PC-9 (cell line): ENCODE results near the gene STX8. TPM values are rescaled to one million over a fixed set of nuclear protein-coding genes. Genes with fewer than 3 reads are reported as not detected.
"Not testable (repeated sequence)": the region's sequence is repeated elsewhere in the genome, so short reads cannot be mapped to it uniquely, and the experiment has no call there.

Source experiments
- BruUV-seq: library from RNA; stranded (reverse); fragments of 400-500 nt; replicated peaks from 2 replicates; lab custom pipeline; 2021; lab: Mats Ljungman, UMichigan
- CTCF ChIA-PET: fragments of 300-600 bp; sonication (Branson Sonifier 250); formaldehyde crosslinking; loops from one replicate; lab custom pipeline; 2022; ENCODE audit warnings: antibody characterized with exemption; lab: Charles Lee
- POLR2A ChIA-PET: fragments of 300-600 bp; sonication (Branson Sonifier 250); formaldehyde crosslinking; loops from one replicate; lab custom pipeline; 2022; ENCODE audit warnings: antibody characterized with exemption; ENCODE audit not compliant: unreplicated experiment; lab: Charles Lee
- DNase-seq, 2 experiments: peaks; one replicate each; pipeline versions ENCODE4 v3.0.0 to v3.0.0-alpha.2; 2015 to 2022; ENCODE audit warnings: mixed read lengths in 1 of 2
- H2AFZ ChIP-seq: fragments of 200-600 bp; sonication (generic); 2 replicates; pipeline ENCODE4 v1.8.1; 2017; ENCODE audit warnings: antibody characterized with exemption
- H3F3A ChIP-seq: fragments of 200-600 bp; sonication (generic); 2 replicates; pipeline ENCODE4 v1.8.1; 2017; ENCODE audit warnings: antibody characterized with exemption, mild to moderate bottlenecking, low read depth; ENCODE audit not compliant: insufficient read depth
- H3K27ac ChIP-seq: fragments of 200-600 bp; sonication (generic); 2 replicates; pipeline ENCODE4 v1.6.1; 2016; ENCODE audit warnings: mixed run types
- H3K27me3 ChIP-seq: fragments of 200-600 bp; sonication (generic); 2 replicates; pipeline ENCODE4 v1.6.1; 2016; ENCODE audit warnings: low read depth, mixed run types; ENCODE audit not compliant: insufficient read depth
- H3K36me3 ChIP-seq: fragments of 200-600 bp; sonication (generic); 2 replicates; pipeline ENCODE4 v1.6.1; 2016; ENCODE audit warnings: low read depth, mixed run types
- H3K4me1 ChIP-seq: fragments of 200-600 bp; sonication (generic); replicated peaks from 2 replicates; pipeline ENCODE4 v1.6.1; 2016; ENCODE audit warnings: mixed run types; ENCODE audit not compliant: insufficient read depth
- H3K4me2 ChIP-seq: fragments of 200-600 bp; sonication (generic); 2 replicates; pipeline ENCODE4 v1.6.1; 2017; ENCODE audit warnings: mixed run types
- H3K4me3 ChIP-seq: fragments of 200-600 bp; sonication (generic); 2 replicates; pipeline ENCODE4 v1.6.1; 2016; ENCODE audit warnings: mixed run types
- H3K79me2 ChIP-seq: fragments of 200-600 bp; sonication (generic); 2 replicates; pipeline ENCODE4 v1.6.1; 2017; ENCODE audit warnings: low read depth, mixed run types
- H3K9me2 ChIP-seq: fragments of 200-600 bp; sonication (generic); 2 replicates; pipeline ENCODE4 v1.8.1; 2017; ENCODE audit warnings: mild to moderate bottlenecking; ENCODE audit not compliant: insufficient read depth
- H3K9me3 ChIP-seq: fragments of 200-600 bp; sonication (generic); 2 replicates; pipeline ENCODE4 v1.8.1; 2016; ENCODE audit warnings: low read depth; ENCODE audit not compliant: insufficient read depth
- H4K20me1 ChIP-seq: fragments of 200-600 bp; sonication (generic); 2 replicates; pipeline ENCODE4 v1.8.1; 2017; ENCODE audit not compliant: insufficient read depth
- EZH2 ChIP-seq: fragments of 200-600 bp; sonication (generic); IDR thresholded peaks from 2 replicates; pipeline ENCODE4 v1.8.0; 2017; ENCODE audit warnings: antibody characterized with exemption, low read depth
- intact Hi-C: fragments of 100-400 bp; cut with micrococcal nuclease; formaldehyde crosslinking; loops from one replicate; pipeline ENCODE4 v1.10.0; 2022; ENCODE audit not compliant: unreplicated experiment
- total RNA-seq: library from RNA; stranded (reverse); gene quantifications from 2 replicates; pipeline ENCODE4 v1.2.3, GENCODE V29; 2021
- TF ChIP-seq, protein P1 (sequence below): fragments of 200-600 bp; sonication (generic); conservative IDR thresholded peaks from 2 replicates; pipeline ENCODE4 v1.6.1; 2017; ENCODE audit warnings: mixed run types, antibody characterized with exemption, mild to moderate bottlenecking, moderate library complexity

The STX8 gene
- total RNA-seq, 1 experiment from 2014 or later, result 60.6 TPM

DNA sequence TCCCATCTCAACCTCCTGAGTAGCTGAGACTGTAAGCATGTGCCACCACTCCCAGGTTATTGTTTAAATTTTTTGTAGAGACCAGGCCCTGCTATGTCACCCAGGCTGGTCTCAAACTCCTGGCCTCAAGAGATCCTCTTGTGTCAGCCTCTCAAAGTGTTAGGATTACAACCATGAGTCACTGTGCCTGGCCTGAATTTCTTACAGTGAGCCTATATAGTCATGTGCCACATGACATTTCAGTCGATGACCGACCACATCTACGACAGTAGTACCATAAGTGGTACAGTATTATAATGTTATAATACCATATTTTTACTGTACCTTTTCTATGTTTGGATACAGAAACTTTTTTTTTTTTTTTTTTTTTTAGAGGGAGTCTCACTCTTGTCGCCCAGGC, 195.3 kb downstream of the STX8 start:
- Histone ChIP-seq H3K27me3 (no peaks in the 10 kb centered on the region), H3K4me3 (no peak overlapping the region), H3K9me3 (no peaks in the 10 kb centered on the region), H3K36me3 (no peaks in the 10 kb centered on the region), H4K20me1 (no peaks in the 10 kb centered on the region), H3K79me2 (no peaks in the 10 kb centered on the region), H3K9me2 (no peaks in the 10 kb centered on the region), H2AFZ (no peak overlapping the region), H3K4me2 (no peak overlapping the region), H3F3A (no peaks in the 10 kb centered on the region), H3K27ac (no peak overlapping the region), H3K4me1 (no peaks in the 10 kb centered on the region)
- intact Hi-C loops, result no loop called here
- ChIA-PET CTCF (no interaction called here), POLR2A (no interaction called here)
- DNase-seq, result no peak
- no TSS peak for BruUV-seq
- no peak for TF ChIP-seq EZH2
- TF ChIP-seq, protein P1, sequence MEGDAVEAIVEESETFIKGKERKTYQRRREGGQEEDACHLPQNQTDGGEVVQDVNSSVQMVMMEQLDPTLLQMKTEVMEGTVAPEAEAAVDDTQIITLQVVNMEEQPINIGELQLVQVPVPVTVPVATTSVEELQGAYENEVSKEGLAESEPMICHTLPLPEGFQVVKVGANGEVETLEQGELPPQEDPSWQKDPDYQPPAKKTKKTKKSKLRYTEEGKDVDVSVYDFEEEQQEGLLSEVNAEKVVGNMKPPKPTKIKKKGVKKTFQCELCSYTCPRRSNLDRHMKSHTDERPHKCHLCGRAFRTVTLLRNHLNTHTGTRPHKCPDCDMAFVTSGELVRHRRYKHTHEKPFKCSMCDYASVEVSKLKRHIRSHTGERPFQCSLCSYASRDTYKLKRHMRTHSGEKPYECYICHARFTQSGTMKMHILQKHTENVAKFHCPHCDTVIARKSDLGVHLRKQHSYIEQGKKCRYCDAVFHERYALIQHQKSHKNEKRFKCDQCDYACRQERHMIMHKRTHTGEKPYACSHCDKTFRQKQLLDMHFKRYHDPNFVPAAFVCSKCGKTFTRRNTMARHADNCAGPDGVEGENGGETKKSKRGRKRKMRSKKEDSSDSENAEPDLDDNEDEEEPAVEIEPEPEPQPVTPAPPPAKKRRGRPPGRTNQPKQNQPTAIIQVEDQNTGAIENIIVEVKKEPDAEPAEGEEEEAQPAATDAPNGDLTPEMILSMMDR, result no peak

GRCh38 chr17:9376177-9376576, 199.4 kb downstream of the STX8 start:
- H3K9me3 ChIP-seq, POLR2A ChIA-PET, DNase-seq, H3K27me3 ChIP-seq, H4K20me1 ChIP-seq, H3K9me2 ChIP-seq, CTCF ChIA-PET, H3K4me1 ChIP-seq, H3K4me2 ChIP-seq, H3K27ac ChIP-seq, H3K79me2 ChIP-seq, H2AFZ ChIP-seq, BruUV-seq, H3F3A ChIP-seq, intact Hi-C loops, H3K4me3 ChIP-seq, H3K36me3 ChIP-seq: not testable (repeated sequence)

- no peaks in the 10 kb centered on the region for H3K79me2 ChIP-seq
- no peak overlapping the region for H3K4me2 ChIP-seq
- H4K20me1 ChIP-seq, result no peaks in the 10 kb centered on the region
- no peaks in the 10 kb centered on the region for H3F3A ChIP-seq
- H3K36me3 ChIP-seq, result no peaks in the 10 kb centered on the region
- peak; percentile 8 to 58 for DNase-seq
- no peak for TF ChIP-seq EZH2
- TF ChIP-seq, protein P1, result no peak
- BruUV-seq, result no TSS peak
- CTCF ChIA-PET, result no interaction called here
- POLR2A ChIA-PET, result no interaction called here
- H3K27ac ChIP-seq, result no peak overlapping the region
- no peak overlapping the region for H3K4me3 ChIP-seq
- no peaks in the 10 kb centered on the region for H3K9me2 ChIP-seq
- no peaks in the 10 kb centered on the region for H3K27me3 ChIP-seq
- no peaks in the 10 kb centered on the region for H3K9me3 ChIP-seq
- H2AFZ ChIP-seq, result no peak overlapping the region
- 0 out of 2 replicates have a peak, but pooled peaks cover 4% of the 10 kb centered on the region for H3K4me1 ChIP-seq
- intact Hi-C loops, result no loop called here
Observed at GRCh38 chr17:9371019-9371418, 204.6 kb downstream of the STX8 start.

- no peaks in the 10 kb centered on the region for H3K9me2 ChIP-seq
- no TSS peak for BruUV-seq
- H3K4me1 ChIP-seq, result 0 out of 2 replicates have a peak, but pooled peaks cover 4% of the 10 kb centered on the region
- H3F3A ChIP-seq, result no peaks in the 10 kb centered on the region
- no peaks in the 10 kb centered on the region for H3K36me3 ChIP-seq
- intact Hi-C loops, result no loop called here
- POLR2A ChIA-PET, result no interaction called here
- H3K4me3 ChIP-seq, result no peak overlapping the region
- H3K9me3 ChIP-seq, result no peaks in the 10 kb centered on the region
- TF ChIP-seq, protein P1, result no peak
- no peak for TF ChIP-seq EZH2
- H3K4me2 ChIP-seq, result no peak overlapping the region
- DNase-seq, result no peak
- no peaks in the 10 kb centered on the region for H3K27me3 ChIP-seq
- H3K27ac ChIP-seq, result no peak overlapping the region
- no peaks in the 10 kb centered on the region for H3K79me2 ChIP-seq
- no peaks in the 10 kb centered on the region for H4K20me1 ChIP-seq
- H2AFZ ChIP-seq, result no peak overlapping the region
- CTCF ChIA-PET, result no interaction called here
Observed at GRCh38 chr17:9370467-9370866, 205.2 kb downstream of the STX8 start.
